Activated CD8-positive, alpha-beta memory T cell treated with anti-CD3 and anti-CD28 coated beads for 4 hours (primary cell): ENCODE measurements around the gene TENT5A.

ENCODE experiments used
- DNase-seq, 2 donors: peaks; one replicate each; pipeline ENCODE4 v3.0.0-alpha.2; 2020; ENCODE audit warnings: low read depth in 2 of 2

Gene TENT5A

DNA sequence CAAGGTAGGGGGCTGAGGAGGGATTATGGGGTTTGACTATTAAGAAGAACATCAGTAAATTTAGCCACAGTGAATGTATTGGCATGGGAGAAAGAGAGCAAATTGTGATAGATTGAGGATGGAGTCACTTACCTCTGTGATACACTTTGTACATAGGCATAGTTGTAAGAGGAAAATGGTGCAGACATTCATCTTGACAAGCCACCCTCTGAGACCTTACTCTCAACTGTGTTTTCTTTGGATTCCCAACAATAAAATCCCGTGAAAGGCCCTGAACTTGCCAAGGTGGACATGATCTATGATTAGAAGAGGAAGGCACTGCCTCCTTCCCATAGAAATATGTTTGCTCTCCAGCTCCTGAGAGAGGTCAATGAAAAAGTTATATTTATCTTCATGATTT lies 18.6 kb upstream of the TENT5A start:
- DNase-seq: no peak

DNA sequence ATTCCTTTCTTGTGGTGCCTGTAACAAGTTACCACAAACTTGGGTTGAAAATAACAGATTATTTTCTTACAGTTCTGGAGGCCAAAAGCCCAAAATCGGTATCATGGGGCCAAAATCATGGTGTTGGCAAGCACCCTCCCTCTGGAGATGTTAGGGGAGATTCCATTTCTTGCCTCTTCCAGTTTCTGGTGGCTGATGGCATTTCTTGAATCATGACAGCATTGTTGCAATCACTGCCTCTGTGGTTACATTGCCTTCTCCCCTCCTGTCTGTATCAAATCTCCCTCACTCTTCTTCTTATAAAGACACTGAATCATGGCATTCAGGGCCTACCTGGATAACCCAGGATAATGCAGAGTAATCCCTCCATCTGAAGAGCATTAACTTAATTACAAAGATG lies 17.9 kb upstream of the TENT5A start:
- DNase-seq: no peak

DNA sequence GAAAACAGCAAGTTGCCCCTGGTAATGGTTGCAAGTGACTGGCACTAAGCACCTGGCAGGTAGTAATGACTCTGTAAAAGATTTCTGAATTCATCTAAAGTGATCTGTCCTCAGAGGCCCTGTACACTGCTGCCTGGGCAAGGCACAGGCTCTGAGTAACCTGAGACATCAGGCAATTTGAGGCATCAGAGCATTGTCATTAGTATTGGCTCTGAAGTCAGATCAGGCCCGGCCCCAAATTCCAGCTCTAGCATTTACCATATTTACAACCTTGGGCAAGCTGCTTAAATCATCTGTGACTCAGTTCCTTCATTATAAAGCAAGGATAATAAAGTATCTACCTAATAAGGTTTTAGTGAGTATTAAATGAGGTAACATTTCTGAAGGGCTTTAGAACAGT lies 17.3 kb upstream of the TENT5A start:
- DNase-seq: no peak

DNA sequence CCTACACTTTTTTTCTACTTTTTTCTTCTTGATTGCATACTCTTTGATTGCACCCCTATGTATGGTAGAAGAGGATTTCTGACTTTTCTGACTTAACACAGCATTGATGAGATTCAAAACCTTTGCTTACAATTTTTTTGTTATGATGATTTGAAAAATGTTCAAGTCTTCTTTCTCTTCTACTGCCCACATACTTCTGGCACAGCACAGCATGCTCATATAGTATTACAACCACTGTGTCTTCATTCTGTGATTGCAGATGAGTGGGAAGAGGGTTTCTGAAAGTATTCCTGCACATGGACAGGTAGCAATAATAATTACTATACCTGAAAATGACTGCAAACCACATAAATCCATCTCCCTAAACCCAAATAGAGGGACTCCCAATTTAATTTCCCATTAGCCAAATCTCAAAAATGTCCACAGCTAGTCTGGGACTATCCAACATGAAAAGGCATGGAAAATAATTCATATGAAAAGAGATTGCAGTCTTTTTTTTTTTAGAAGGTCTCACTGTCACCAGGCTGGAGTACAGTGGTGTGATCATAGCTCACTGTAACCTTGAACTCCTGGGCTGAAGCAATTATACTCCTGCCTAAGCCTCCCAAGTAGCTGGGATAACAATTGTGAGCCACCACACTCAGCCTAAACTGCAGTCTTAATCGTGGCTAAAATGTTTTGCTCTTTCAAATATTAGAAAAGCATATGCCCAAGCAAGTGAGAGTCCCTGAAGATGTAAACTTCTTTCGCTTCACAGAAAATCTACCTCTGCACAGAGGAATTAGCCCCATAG lies 15.9 kb upstream of the TENT5A start:
- DNase-seq: no peak

DNA sequence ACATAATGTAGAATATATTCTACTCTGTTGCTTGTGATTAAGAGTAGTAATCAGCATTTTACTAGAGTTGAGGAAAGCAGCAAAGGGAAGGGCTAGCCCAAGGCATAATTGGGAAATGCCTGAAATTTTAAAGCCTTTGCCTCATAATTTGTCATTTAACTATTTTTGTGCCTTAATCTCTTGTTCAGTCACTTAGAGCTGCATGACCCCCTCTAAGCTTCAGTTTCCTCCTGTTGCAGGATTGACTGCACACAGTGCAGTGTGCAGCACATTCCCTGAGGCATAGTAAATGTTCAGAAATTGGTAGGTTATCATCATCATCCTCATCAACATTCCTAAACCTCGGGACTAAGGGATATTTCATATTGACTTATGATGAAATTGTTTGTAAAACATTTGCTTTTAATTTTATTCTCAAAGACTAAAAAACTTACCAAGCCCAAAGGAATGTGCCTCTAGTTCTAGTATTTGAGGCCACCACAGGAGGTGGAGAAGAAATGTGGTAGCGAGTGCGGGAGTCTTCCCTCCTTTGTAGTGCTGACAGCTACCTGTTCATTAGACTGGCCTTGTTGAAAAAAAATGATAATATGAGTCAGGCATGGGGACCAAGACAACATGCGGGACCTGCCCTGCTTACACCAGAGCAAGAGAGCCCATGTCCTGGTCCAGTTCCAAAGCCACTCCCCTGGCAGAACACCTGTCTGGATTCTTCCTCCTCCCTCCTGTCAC lies 14.8 kb upstream of the TENT5A start:
- no peak for DNase-seq

DNA sequence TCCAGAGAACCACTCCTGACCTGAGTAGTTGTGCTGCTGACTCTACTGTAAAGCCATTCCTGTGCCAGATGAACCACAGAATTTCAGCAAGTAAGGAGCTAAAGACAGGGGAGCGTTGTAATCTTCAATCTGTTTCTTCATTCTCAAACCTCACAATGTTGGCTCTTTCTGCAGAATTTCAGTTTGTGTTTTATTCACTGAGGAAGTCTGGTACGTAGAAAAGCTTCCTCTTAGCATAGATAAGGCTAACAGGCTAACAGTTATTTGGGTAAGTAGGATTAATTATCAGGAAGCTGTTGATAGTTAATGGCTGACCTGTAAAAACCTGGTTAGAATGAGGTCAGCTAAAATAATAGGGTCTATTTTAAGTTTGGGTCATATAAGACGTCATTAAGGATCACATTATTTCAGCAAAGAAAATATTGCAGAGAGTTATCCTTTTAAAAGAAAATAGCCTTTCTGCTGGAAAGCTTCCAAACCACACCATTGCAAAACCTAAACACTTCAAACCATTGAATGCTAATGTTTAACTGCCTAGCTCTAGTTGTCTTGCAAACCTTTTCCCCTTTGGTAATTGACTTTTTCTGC lies 14.1 kb upstream of the TENT5A start:
- DNase-seq: no peak

DNA sequence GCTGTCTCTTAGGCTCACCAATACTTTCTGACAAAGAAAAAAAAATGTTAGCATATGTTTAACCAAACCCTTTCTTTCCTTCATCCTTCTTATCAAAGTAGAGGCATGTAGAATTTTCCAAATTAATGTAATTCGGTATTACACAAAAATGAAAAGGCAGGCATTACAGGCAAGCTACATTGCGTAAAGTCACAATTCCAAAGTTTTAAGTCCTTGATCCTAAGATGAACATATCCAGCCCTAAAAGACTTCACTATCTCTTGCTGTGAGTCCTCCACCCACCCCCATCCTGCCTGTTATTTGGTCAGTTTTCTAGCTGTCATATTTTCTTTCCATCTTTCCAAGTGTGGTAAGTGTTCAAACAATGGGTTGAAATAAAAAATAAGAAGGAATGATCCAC lies 12.1 kb upstream of the TENT5A start:
- DNase-seq: no peak

DNA sequence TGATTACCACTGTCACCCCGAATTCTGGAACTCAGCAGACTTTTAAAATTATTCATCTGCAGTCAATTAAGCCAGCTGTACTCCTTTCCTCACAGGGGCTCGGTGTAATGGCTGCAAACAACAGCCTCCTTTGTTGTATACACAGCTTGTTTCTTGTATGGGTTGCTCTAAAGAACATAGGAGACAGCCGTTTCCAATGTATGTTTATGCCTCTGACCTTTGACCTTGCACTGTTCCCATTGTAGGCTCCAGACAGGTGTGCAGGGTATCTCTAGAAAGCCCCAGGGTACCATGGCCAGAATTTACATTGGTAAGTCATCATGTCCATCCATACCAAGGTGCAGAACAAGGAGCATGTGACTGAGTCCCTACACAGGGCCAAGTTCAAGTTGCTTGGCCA lies 11.5 kb upstream of the TENT5A start:
- DNase-seq: no peak

DNA sequence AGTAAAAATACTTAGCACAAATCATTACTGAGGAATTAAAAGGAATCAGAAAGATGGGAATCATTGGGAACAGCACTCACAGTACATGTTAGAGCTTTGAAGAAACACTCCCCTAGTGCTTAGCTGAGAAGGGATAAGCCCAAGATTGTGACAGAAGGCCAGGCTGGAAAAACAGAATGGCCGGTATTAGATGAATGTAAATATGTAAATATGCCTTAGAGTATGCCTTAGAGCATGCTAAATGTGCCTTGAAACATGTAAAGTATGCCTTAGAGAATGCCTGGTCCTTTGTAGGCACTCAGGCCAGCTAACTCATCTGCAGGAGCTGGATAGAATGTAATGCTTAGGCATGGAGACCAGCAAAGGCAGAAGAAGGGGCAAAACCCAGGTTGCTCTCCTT lies 10.6 kb upstream of the TENT5A start:
- DNase-seq: no peak

DNA sequence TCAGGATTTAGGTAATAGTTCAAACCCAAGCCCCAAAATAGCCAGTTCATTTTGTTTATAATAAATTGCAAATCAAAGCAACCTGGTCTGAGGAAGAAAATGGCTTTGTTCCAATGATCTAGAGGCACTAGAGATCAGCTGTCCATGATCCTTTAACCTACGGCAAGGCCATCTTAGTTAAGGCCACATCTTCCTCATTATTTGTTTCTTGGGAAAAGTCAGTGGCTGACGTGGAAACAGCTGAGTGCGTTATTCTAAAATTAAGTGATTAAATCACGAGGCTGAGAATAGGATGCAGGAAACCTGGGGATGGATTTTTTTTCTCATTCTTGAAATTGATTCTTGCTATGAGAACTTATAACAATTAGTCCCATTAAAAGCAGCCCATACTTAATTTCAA lies 10.1 kb upstream of the TENT5A start:
- no peak for DNase-seq

DNA sequence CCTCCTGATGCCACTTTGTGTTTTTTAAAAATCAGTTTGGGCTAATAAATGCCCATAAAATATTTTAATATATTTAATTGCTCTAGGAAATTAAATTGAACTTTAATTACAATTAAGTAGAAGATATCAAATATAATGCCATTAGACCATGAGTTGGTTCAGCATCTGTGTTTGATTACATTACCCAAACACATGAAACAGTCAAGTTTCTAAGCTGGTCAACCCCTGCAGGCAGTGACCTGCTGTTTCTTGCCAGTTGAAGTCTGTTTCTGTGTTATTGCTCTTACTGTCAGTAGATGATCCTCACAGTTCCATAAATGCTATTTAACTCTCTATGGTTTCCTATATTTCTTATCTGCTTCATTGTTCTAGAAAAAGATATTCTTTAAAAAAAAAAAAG lies 9.7 kb upstream of the TENT5A start:
- no peak for DNase-seq

DNA sequence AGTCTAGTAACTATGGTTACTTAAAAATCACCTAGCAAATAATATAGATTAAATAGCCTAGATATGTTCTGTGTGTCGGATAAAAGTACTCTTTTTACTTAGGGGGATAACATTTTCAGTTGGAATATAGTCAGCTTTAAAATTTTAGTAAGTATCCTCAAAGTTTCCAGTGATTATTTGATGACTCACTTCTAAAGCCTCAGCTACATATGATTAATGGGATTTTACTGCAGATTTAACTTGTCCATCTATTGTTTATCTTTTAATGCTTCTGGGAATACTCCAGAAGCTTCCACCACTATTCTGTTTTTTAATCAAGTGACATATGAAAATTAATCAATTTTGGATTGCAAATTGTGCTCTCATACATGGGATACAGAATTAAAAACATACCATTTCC lies 8.7 kb upstream of the TENT5A start:
- DNase-seq: no peak

DNA sequence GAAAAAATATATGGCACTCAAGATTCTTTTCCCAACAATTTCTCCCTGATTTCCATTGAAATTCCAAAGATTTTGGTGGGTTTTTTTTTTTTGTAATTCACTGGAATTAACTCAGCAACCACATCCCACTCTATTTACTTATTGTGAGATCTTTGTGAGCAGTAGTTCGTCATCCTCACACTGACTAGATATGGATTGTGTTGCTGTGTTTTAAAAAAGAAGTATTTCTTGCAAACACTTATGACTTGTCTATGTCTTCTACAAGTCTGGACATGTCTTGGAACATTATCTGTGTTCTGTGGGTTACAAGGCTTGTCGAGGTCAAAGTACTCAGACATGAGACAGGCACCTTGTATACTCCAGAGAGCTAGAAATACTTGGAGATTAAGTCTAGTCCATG lies 7.3 kb upstream of the TENT5A start:
- no peak for DNase-seq

DNA sequence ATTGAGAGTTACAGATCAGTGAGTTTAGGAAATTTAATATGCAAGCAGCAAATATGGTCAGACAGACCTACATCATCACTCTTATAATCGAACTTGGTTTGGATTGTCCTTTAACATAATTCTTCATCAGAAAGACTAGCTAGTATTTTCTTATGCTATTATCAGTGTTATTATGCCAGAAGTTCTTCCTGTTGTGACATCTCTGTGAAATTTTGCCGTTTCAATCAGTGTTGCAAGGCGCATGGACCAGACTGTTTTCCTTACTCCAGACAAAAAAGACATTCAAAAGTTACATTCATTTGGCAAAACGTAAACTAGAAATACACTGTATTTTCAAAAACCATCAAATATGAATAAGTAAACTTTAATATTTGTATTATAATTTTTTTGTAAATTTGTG lies 5.7 kb upstream of the TENT5A start:
- no peak for DNase-seq

DNA sequence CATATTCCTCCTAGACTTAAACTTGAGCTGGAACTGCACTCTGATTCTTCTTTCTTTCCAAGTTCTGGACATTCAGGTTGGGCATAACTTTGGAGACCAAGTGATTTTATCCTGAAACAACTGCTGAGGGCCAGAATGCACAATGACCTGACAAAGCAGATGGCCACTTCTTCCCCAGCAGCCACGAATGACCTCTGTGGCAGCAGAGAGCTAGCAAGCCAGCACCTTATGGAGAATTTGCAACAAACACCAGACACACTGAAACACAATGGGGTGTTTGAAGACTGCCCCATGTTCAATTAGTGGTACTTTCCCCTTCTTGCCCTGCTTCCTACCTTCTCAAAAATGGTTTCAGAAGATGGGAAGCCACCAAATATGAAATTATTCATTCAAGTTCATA lies 4.2 kb upstream of the TENT5A start:
- DNase-seq: no peak

DNA sequence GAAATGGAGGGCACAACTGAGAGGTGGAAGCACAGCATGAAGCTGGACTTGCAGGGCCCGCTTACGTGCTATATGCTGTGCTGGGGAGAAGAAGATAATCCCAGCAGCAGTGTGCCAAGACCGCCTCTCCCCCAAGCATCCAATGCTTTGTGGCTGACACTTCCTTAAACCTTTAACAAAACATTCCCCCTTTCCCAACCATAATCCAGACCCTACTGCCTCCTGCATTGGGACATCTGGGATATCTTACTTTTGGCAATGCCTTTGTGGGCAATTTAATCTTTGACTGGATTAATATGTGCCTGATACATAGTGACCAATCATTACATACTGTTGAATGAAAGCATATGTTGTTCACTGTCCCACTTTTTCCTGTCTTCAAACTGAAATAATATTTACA lies 3.1 kb upstream of the TENT5A start:
- DNase-seq: no peak

DNA sequence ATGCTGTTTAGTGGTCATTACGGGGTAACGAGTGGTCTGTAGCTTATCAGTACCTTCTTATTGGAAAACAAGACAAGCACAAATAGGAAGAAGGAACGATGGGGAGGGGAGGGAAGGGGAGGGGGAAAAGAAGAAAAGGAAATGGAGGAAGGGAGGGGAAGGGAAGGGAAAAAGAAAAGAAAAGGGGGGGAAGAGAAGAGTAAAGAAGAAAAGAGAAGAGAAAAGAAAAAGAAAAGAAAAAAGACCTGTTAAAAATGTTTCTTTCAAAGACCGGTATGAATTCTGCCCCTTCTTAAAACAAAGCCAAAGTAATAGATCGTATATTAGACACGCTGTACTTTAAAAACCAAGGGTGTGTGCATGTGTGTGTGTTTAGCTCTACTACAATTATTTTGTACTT lies 2.4 kb upstream of the TENT5A start:
- no peak for DNase-seq

DNA sequence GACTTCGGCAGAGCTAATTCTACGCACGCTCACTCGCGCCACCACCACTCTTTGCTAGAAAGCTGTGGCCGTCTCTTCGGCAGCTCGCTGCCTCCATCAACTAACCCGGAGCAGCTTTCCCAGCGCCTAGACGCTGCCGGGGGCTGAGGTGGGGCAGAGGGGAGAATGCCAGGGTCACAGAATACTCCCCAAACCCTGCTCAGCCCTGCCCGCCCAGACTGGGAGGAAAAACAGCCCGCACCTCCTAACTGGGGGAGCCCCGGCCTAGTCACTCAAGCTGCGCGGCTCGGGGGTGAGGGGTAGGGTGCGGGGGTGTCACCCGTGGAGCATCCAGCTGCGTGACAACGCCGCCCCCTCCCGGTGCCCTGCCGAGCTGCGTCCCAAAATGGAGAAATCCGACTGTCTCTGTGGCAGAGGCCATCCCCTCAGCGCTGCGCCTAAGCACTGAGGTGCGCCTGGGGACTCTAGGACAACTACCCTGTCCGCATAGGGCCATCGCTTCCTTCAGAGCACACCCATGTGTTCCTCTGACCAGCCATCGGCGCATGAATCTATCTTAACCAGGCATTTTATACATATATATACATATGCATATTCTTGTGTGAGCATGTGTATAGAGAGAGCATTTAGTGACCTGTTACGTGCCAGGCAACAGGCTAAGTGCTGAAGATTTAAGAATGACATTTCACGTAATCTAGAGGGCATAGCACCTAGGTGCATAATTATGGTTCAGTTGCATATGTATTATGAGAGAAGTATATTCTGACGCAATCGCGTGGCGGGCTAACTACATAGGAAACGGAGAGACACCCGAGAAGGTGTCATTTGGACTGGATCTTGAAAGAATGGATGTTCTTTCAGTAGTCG lies 1.5 kb upstream of the TENT5A start:
- peak; percentile 79 to 80 for DNase-seq

DNA sequence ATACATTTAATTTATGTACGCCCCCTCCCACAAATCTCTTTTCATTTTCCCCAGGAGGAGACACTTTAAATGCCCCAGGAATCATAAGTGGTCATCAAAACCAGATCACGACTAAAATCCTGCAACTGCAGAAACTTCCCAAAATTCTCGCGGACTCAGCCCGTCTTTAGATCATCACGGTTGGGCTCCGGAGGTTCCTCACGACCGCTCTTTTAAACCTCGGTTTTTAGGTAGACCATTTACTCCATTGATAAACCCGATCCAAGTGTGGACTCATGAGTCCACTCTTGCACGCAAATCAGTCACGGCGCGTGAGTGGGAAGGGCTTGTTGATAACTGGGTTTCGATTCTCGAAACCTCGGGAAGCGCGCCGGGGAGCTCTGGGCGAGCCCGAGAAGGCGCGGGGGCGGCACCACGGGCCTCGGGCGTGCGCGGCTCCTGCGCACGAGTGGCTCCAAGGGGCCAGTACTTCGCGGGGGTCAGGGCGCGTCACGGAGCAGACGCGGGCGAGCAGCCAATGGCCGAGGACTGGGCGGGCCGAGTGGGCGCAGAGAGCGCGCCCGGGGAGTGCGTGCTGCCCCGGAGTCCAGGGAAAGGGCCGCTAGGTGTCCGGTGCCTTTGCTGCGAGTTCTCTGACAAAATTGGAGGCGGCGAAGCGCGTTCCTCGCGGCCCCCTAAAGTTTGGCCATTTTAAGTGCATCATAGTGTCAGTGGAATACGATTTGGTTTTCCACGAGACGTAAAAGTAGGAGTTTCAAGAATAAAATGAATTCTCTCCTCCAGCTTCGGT lies 635 bp upstream of the TENT5A start:
- DNase-seq: peak; percentile 46 to 53

DNA sequence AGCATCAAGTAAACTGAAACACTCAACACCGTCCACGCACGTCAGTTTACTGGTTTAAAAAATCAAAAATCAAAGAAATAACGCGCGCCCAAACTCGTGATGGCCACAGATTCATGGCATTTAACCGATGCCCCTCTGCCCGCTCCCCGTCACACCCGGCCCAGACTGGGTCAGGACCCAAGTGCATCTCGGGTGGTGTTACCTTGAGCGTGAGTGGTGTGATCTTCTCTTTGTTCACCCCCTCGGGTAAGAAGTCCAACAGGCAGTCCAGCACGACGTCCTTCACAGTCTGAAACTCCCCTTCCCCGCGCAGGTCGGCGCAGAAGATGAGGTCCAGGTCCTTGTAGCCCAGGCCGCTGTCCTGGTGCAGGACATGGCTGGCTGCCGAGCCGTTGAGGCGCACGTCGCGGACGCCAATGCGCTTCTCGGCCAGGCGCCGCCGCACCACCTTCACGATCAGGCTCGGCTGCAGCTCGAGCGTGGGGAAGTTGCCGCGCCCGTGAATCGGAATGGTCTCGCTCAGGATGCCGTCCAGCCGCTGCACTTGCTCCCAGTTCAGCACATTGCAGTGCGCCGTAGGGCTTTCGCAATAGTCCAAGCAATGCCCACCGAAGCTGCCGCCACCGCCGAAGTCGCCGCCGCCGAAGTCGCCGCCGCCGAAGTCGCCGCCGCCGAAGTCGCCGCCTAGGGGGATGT lies 945 bp downstream of the TENT5A start:
- DNase-seq: no peak
